Activated CD4-positive, alpha-beta T cell treated with anti-CD3 and anti-CD28 coated beads, Interleukin-2, amount 10 ng/mL, durations not matched to agents 7 days and 5 days (primary cell): Measurements from ENCODE around the gene MACROD2. TPM values are rescaled to one million over a fixed set of nuclear protein-coding genes. Genes with fewer than 3 reads are reported as not detected.

ENCODE experiments used
- CTCF ChIA-PET: fragments of 350-600 bp; sonication (Branson Sonifier 250); formaldehyde crosslinking; loops from one replicate; lab custom pipeline; 2021; ENCODE audit warnings: antibody characterized with exemption; lab: Charles Lee
- POLR2A ChIA-PET: fragments of 350-600 bp; sonication (Branson Sonifier 250); formaldehyde crosslinking; loops from one replicate; lab custom pipeline; 2021; ENCODE audit warnings: antibody characterized with exemption; lab: Charles Lee
- DNase-seq: peaks from one replicate; pipeline ENCODE4 v3.0.0-alpha.2; 2020
- H3K27ac Mint-ChIP-seq: one replicate; pipeline ENCODE4 v1.8.0; 2021; ENCODE audit warnings: mild to moderate bottlenecking, moderate library complexity, mixed read lengths
- H3K27me3 Mint-ChIP-seq: one replicate; pipeline ENCODE4 v1.8.0; 2021; ENCODE audit warnings: mixed read lengths
- H3K36me3 Mint-ChIP-seq: one replicate; pipeline ENCODE4 v1.8.0; 2021; ENCODE audit warnings: low read depth, mixed read lengths
- H3K4me1 Mint-ChIP-seq: one replicate; pipeline ENCODE4 v1.8.0; 2021; ENCODE audit warnings: mixed read lengths
- H3K4me3 Mint-ChIP-seq: one replicate; pipeline ENCODE4 v1.8.0; 2021; ENCODE audit warnings: mild to moderate bottlenecking, moderate library complexity, mixed read lengths
- H3K9me3 Mint-ChIP-seq: one replicate; pipeline ENCODE4 v1.8.0; 2021; ENCODE audit warnings: mixed read lengths
- total RNA-seq, 2 experiments: library from RNA; stranded (reverse); gene quantifications; one replicate each; pipeline ENCODE4 v1.2.3, GENCODE V29; 2021

Gene MACROD2
- total RNA-seq, 2 experiments from 2014 or later, result not detected

- no peak overlapping the region for H3K4me3 Mint-ChIP-seq
- no peaks in the 10 kb centered on the region for H3K4me1 Mint-ChIP-seq
- no peaks in the 10 kb centered on the region for H3K36me3 Mint-ChIP-seq
Measured at GRCh38 chr20:15627501-15627903, 1632.2 kb downstream of the MACROD2 start.

GRCh38 chr20:15628851-15629353 is 1633.6 kb downstream of the MACROD2 start:
- no peak overlapping the region for H3K27ac Mint-ChIP-seq
- H3K4me1 Mint-ChIP-seq, result no peaks in the 10 kb centered on the region
- H3K9me3 Mint-ChIP-seq, result peaks cover 5% of the 10 kb centered on the region
- ChIA-PET CTCF (no interaction called here), POLR2A (no interaction called here)
- H3K27me3 Mint-ChIP-seq, result no peaks in the 10 kb centered on the region
- no peak for DNase-seq
- no peak overlapping the region for H3K4me3 Mint-ChIP-seq
- no peaks in the 10 kb centered on the region for H3K36me3 Mint-ChIP-seq

More at GRCh38 chr20:15627501-15627903, 1632.2 kb downstream of the MACROD2 start:
- Mint-ChIP-seq H3K27me3 (no peaks in the 10 kb centered on the region), H3K27ac (no peak overlapping the region), H3K9me3 (peaks cover 5% of the 10 kb centered on the region)
- no peak for DNase-seq
- ChIA-PET CTCF (no interaction called here), POLR2A (no interaction called here)

- Mint-ChIP-seq H3K4me1 (no peaks in the 10 kb centered on the region), H3K27ac (no peak overlapping the region), H3K4me3 (no peak overlapping the region), H3K9me3 (peaks cover 5% of the 10 kb centered on the region), H3K36me3 (no peaks in the 10 kb centered on the region), H3K27me3 (no peaks in the 10 kb centered on the region)
- no peak for DNase-seq
- ChIA-PET POLR2A (no interaction called here), CTCF (no interaction called here)
Measured at GRCh38 chr20:15630360-15630759, 1635.0 kb downstream of the MACROD2 start.

GRCh38 chr20:15632680-15633079 is 1637.4 kb downstream of the MACROD2 start:
- no peak for DNase-seq
- Mint-ChIP-seq H3K4me3 (no peak overlapping the region), H3K4me1 (no peaks in the 10 kb centered on the region), H3K36me3 (no peaks in the 10 kb centered on the region), H3K27ac (no peak overlapping the region), H3K27me3 (no peaks in the 10 kb centered on the region), H3K9me3 (no peaks in the 10 kb centered on the region)
- ChIA-PET CTCF (no interaction called here), POLR2A (no interaction called here)

GRCh38 chr20:15634102-15634501 is 1638.8 kb downstream of the MACROD2 start:
- Mint-ChIP-seq H3K9me3 (no peaks in the 10 kb centered on the region), H3K4me3 (no peak overlapping the region), H3K4me1 (no peaks in the 10 kb centered on the region), H3K36me3 (no peaks in the 10 kb centered on the region), H3K27me3 (no peaks in the 10 kb centered on the region), H3K27ac (no peak overlapping the region)
- no peak for DNase-seq
- ChIA-PET POLR2A (no interaction called here), CTCF (no interaction called here)

- no peaks in the 10 kb centered on the region for H3K9me3 Mint-ChIP-seq
- DNase-seq, result no peak
- CTCF ChIA-PET, result no interaction called here
- no peak overlapping the region for H3K4me3 Mint-ChIP-seq
- POLR2A ChIA-PET, result no interaction called here
- H3K4me1 Mint-ChIP-seq, result no peaks in the 10 kb centered on the region
- H3K27me3 Mint-ChIP-seq, result no peaks in the 10 kb centered on the region
- H3K27ac Mint-ChIP-seq, result no peak overlapping the region
- no peaks in the 10 kb centered on the region for H3K36me3 Mint-ChIP-seq
Measured at GRCh38 chr20:15637546-15637945, 1642.2 kb downstream of the MACROD2 start.

- no peaks in the 10 kb centered on the region for H3K4me1 Mint-ChIP-seq
- CTCF ChIA-PET, result no interaction called here
- H3K36me3 Mint-ChIP-seq, result no peaks in the 10 kb centered on the region
Measured at GRCh38 chr20:15637950-15638754, 1642.8 kb downstream of the MACROD2 start.

GRCh38 chr20:15638816-15639215 is 1643.5 kb downstream of the MACROD2 start:
- Mint-ChIP-seq H3K27me3 (no peaks in the 10 kb centered on the region), H3K36me3 (no peaks in the 10 kb centered on the region), H3K9me3 (no peaks in the 10 kb centered on the region), H3K4me1 (no peaks in the 10 kb centered on the region), H3K4me3 (no peak overlapping the region), H3K27ac (no peak overlapping the region)
- CTCF ChIA-PET, result no interaction called here
- no peak for DNase-seq
- POLR2A ChIA-PET, result no interaction called here

More at GRCh38 chr20:15637950-15638754, 1642.8 kb downstream of the MACROD2 start:
- Mint-ChIP-seq H3K4me3 (no peak overlapping the region), H3K9me3 (no peaks in the 10 kb centered on the region), H3K27ac (no peak overlapping the region), H3K27me3 (no peaks in the 10 kb centered on the region)
- POLR2A ChIA-PET, result no interaction called here
- DNase-seq, result no peak

GRCh38 chr20:15639839-15640238 is 1644.5 kb downstream of the MACROD2 start:
- POLR2A ChIA-PET, result no interaction called here

GRCh38 chr20:15642109-15642508 is 1646.8 kb downstream of the MACROD2 start:
- Mint-ChIP-seq H3K36me3 (no peaks in the 10 kb centered on the region), H3K4me1 (no peaks in the 10 kb centered on the region), H3K27me3 (no peaks in the 10 kb centered on the region), H3K4me3 (no peak overlapping the region), H3K9me3 (no peaks in the 10 kb centered on the region), H3K27ac (no peak overlapping the region)
- POLR2A ChIA-PET, result no interaction called here
- no peak for DNase-seq
- CTCF ChIA-PET, result no interaction called here

More at GRCh38 chr20:15639839-15640238, 1644.5 kb downstream of the MACROD2 start:
- Mint-ChIP-seq H3K4me1 (no peaks in the 10 kb centered on the region), H3K4me3 (no peak overlapping the region), H3K9me3 (no peaks in the 10 kb centered on the region), H3K36me3 (no peaks in the 10 kb centered on the region), H3K27me3 (no peaks in the 10 kb centered on the region), H3K27ac (no peak overlapping the region)
- no peak for DNase-seq
- CTCF ChIA-PET, result no interaction called here

GRCh38 chr20:15642676-15643075 is 1647.4 kb downstream of the MACROD2 start:
- no peaks in the 10 kb centered on the region for H3K27me3 Mint-ChIP-seq
- no peak overlapping the region for H3K27ac Mint-ChIP-seq
- no peaks in the 10 kb centered on the region for H3K36me3 Mint-ChIP-seq
- CTCF ChIA-PET, result no interaction called here
- no peak overlapping the region for H3K4me3 Mint-ChIP-seq
- H3K4me1 Mint-ChIP-seq, result no peaks in the 10 kb centered on the region
- POLR2A ChIA-PET, result no interaction called here
- no peaks in the 10 kb centered on the region for H3K9me3 Mint-ChIP-seq
- no peak for DNase-seq

- ChIA-PET CTCF (no interaction called here), POLR2A (no interaction called here)
- no peak for DNase-seq
- Mint-ChIP-seq H3K4me1 (no peaks in the 10 kb centered on the region), H3K4me3 (no peak overlapping the region), H3K27ac (no peak overlapping the region), H3K36me3 (no peaks in the 10 kb centered on the region), H3K27me3 (no peaks in the 10 kb centered on the region), H3K9me3 (no peaks in the 10 kb centered on the region)
Measured at GRCh38 chr20:15643713-15644112, 1648.4 kb downstream of the MACROD2 start.

GRCh38 chr20:15645816-15646215 is 1650.5 kb downstream of the MACROD2 start:
- Mint-ChIP-seq H3K27me3 (no peaks in the 10 kb centered on the region), H3K36me3 (no peaks in the 10 kb centered on the region), H3K4me1 (no peaks in the 10 kb centered on the region), H3K4me3 (no peak overlapping the region), H3K9me3 (no peaks in the 10 kb centered on the region), H3K27ac (no peak overlapping the region)
- ChIA-PET CTCF (no interaction called here), POLR2A (no interaction called here)
- no peak for DNase-seq
